Measurements from ENCODE around the gene RAB11FIP5. TPM values are rescaled to one million over a fixed set of nuclear protein-coding genes. Genes with fewer than 3 reads are reported as not detected.

RAB11FIP5 gene
- total RNA-seq, 1 donor from 2014 or later, result 12.0 TPM

- H3K4me1 ChIP-seq (ENCODE audit: control insufficient read depth in 3 of 3, insufficient read depth in 3 of 3, low read length in 3 of 3), result no peaks in the 10 kb centered on the region
- no peak overlapping the region for H3K9ac ChIP-seq (ENCODE audit: low read depth in 1 of 3, low read length in 3 of 3)
- H3K27me3 ChIP-seq (ENCODE audit: control insufficient read depth in 3 of 3, insufficient read depth in 3 of 3, low read length in 3 of 3), result no peaks in the 10 kb centered on the region
- H3K27ac ChIP-seq (ENCODE audit: low read depth, low read length), result no peak overlapping the region
- no peaks in the 10 kb centered on the region for H3K9me3 ChIP-seq (ENCODE audit: control insufficient read depth in 3 of 3, low read length in 3 of 3)
- no peak overlapping the region for H3K4me3 ChIP-seq (ENCODE audit: low read length in 3 of 3)
- peaks cover 4 to 19% (median 5%) of the 10 kb centered on the region in 3 donors for H3K36me3 ChIP-seq (ENCODE audit: control insufficient read depth in 3 of 3, insufficient read depth in 3 of 3, low read length in 3 of 3)
Observed at GRCh38 chr2:73027340-73027739, 85.4 kb downstream of the RAB11FIP5 start.

- Histone ChIP-seq H3K27ac (ENCODE audit: low read depth, low read length) (no peak overlapping the region), H3K4me1 (ENCODE audit: control insufficient read depth in 3 of 3, insufficient read depth in 3 of 3, low read length in 3 of 3) (no peaks in the 10 kb centered on the region), H3K36me3 (ENCODE audit: control insufficient read depth in 3 of 3, insufficient read depth in 3 of 3, low read length in 3 of 3) (peaks cover 13 to 29% (median 21%) of the 10 kb centered on the region in 3 donors), H3K9me3 (ENCODE audit: control insufficient read depth in 3 of 3, low read length in 3 of 3) (no peaks in the 10 kb centered on the region), H3K27me3 (ENCODE audit: control insufficient read depth in 3 of 3, insufficient read depth in 3 of 3, low read length in 3 of 3) (no peaks in the 10 kb centered on the region), H3K4me3 (ENCODE audit: low read length in 3 of 3) (no peak overlapping the region), H3K9ac (ENCODE audit: low read depth in 1 of 3, low read length in 3 of 3) (no peak overlapping the region)
Observed at GRCh38 chr2:73023497-73023896, 89.3 kb downstream of the RAB11FIP5 start.

Other genes starting within 250 kb of the RAB11FIP5 start
- 4.2 TPM for gene SPR, start 225.5 kb downstream of the RAB11FIP5 start, total RNA-seq
- not detected for gene EMX1, start 195.4 kb downstream of the RAB11FIP5 start, total RNA-seq
- 4.7 TPM for gene SFXN5, start 41.2 kb downstream of the RAB11FIP5 start, total RNA-seq
- not detected for gene NOTO, start 89.6 kb upstream of the RAB11FIP5 start, total RNA-seq
- 18.8 TPM for gene SMYD5, start 101.3 kb upstream of the RAB11FIP5 start, total RNA-seq
- gene PRADC1, start 120.3 kb upstream of the RAB11FIP5 start, total RNA-seq, result 17.7 TPM
- gene CCT7, start 121.4 kb upstream of the RAB11FIP5 start, total RNA-seq, result 205 TPM
- gene FBXO41, start 171.5 kb upstream of the RAB11FIP5 start, total RNA-seq, result under 0.01 TPM
- not detected for gene EGR4, start 180.6 kb upstream of the RAB11FIP5 start, total RNA-seq